Left kidney (tissue), 2 donors: ENCODE results near the gene TBC1D22A. TPM values are rescaled to one million over a fixed set of nuclear protein-coding genes. Genes with fewer than 3 reads are reported as not detected.

Experiments used
- DNase-seq: peaks from one replicate; pipeline ENCODE4 v3.0.0-alpha.2; 2013
- polyA plus RNA-seq: library from polyadenylated mRNA; unstranded; fragments of 120-200 nt; gene quantifications from one replicate; pipeline ENCODE4 v1.2.1, GENCODE V29; 2013; ENCODE audit not compliant: insufficient read length

The TBC1D22A gene
- polyA plus RNA-seq, 1 donor, result 15.0 TPM

GRCh38 chr22:46860562-46860961 lies 98.1 kb downstream of the TBC1D22A start:
- no peak for DNase-seq

DNA sequence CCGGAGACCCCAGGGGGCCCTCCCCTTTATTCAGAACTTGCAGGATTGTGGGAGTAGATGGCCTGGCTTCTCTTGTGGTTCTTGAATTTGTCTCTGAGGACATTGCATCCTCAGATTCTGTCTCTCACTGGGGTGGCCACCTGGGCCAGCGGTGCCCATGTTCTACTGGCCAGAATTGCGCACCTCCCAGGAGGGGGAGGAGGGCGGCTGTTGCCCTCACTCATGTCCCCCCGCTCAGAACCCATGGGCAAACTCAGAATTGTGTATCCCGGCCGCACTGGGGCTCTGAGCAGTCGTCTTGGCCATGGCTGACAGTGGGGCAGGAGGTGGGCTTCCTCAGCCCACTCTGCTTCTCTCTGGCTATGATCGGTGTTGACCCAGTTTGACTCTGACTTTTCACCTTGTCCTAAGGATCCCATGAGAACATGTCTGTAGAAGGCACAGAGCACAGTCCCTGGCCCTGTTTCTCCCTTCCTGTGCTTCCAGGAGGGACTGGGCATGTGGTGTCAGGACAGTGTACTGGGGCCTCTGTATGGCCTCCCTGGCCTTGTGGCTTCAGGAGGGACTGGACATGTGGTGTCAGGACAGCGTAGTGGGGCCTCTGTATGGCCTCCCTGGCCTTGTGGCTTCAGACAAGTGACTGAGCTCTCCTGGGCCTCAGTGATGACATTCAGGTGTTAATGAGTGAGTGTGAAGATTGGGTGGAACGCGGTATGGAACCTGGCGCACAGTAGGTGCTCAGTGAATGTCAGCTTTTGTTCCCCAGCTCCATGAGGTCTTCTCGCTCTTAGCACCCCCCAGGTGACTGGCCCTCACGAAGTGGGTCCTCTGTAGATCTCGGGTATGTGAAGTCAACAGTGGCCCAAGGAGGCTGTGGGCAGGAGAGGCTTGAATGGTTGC lies 99.3 kb downstream of the TBC1D22A start:
- no peak for DNase-seq

DNA sequence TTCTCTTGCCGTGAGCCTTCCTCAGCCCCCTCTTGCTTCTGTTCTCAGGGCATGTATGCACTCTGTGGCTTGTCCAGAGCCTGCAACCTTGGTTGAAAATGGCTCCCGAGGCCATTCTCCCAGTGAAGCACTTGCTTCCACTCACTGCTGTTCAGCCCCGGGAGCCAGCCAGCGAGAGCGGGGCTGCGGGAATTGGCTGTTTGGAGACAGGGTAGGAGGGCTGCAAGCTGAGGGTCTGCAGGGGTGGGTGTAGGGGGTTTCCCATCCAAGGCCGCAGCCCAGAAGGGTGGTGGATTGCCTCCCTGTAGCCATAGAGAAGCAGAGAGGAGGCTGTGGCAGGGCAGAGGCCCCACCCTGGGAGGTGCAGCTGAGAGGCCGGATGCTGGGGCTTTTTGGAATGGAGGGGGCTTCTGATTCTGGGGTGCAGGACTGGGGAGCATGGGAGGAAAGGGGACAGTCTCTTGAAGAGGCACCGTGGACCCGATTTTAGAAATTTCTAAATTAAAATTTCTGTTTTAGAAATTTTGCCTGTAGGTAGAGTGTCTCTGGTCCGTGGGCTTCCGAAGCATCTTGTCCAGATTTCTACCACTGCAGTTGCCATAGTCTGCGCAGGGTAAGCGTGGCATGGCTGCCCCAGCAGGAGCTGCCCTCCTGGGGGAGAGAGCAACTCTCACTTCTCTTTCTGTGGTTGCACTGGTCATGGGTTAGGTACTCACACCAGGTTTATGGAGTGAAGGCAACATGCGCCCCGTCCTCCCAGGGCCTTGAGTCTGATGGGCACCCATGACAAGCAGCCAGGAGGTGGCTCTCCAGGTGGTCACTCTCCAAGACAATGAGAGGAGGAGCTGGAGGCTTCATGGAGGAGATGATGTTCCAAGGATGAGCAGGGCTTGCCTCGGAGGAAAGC lies 100.2 kb downstream of the TBC1D22A start:
- DNase-seq, result no peak

- no peak for DNase-seq
Measured at GRCh38 chr22:46863794-46864193, 101.3 kb downstream of the TBC1D22A start.

DNA sequence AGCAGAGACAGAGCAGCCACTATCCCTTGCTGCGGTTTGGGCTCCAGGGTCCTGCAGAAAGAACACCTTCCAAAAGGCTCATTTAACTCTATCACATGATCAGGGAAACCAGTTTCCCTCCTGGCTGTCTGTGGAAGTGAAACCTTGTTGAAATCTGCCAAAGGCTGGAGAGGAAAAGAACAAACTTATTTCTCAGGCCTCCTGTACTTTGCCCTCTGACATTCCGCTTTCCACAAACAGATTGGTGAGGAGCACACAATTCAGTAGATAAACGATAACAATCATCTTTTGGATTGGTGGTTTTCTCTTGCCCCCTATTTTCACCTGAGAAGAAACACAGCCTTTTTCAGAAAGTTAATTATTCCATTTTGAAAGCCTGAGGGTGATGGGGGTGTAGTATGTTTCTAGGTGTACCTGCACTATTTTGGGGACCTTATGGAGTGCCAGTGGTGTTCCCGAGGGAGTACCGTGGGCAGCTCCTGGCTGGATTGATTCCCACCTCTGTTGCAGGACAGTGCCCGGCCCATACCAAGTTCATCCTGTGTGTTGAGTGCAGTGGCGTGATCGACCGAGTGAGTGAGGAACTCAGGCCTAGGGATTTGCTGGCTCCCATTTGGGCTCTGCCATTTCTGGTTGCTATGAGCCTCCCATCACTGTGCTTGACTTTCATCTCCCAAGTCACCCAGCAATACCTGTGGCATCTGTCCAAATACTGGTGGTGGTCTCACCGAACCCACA lies 102.0 kb downstream of the TBC1D22A start:
- no peak for DNase-seq

DNA sequence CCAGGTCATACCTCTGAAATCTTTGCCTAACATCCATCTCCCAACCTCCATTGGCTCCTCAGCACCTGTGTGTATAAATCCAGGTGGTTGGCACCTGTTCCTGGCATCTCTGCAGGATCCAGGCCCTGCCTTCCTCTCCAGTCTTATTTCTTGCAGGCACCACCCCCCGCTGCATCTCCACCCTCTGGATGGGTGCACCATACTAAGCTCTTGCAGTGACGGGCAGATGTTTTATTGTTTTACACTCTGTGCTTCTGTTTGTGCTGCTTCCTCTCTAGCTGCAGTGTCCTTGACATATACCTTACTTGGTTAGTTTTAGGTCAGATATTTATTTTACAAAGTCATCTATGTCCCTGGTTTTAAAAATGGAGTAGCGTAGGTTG lies 102.6 kb downstream of the TBC1D22A start:
- no peak for DNase-seq

DNA sequence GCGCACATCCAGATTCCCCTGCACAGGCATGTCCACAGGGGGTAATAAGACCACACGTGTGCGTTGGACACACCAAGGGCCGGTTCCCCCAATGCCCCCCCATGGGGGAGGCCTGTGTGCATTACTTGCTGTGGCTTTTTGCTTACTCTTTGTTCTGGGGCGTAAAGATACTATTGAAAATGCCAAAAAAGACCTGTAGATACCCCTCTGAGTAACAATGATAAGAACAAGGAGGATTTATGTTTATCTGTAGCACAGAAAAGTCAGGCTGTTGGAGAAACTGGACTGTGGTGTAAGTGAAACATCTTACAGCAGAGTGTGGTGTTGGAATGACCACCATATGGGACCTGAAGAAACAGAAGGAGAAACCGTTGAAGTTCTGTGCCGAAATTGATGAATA lies 103.2 kb downstream of the TBC1D22A start:
- DNase-seq, result no peak

DNA sequence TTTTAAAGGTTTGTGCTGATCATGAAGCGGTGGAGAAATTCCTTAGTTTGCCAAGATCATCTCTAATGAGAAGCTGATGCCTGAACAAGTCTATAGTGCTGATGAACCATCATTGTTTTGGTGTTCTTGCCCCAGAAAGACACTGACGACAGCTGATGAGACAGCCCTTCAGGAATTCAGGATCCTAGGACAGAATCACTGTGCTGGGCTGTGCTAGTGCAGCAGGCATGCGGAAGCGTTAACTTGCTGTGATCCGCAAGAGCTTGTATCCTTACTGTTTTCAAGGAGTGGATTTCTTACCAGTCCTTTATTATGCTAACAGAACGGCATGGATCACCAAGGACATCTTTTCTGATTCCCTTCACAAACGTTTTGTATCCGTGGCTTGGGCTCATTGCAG lies 104.1 kb downstream of the TBC1D22A start:
- no peak for DNase-seq

DNA sequence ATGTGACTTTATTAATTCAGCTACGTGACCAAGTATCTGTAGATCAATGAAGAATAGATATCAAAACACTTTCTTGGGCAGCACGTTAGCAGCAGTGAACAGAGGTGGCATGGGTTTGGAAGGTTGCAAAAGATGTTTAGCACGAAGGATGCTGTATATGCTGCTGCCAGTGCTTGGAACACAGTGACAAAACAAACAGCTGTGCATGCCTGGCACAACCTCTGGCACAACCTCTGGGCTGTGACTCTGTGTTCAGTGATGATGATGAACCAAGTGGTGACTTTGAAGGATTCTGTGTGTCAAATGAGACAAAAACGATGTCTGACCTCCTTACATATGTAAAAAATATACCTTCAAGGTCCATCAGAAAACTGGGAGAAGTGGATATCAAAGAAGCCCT lies 104.7 kb downstream of the TBC1D22A start:
- no peak for DNase-seq

GRCh38 chr22:46869329-46869728 lies 106.9 kb downstream of the TBC1D22A start:
- no peak for DNase-seq

- no peak for DNase-seq
Measured at GRCh38 chr22:46869831-46870441, 107.5 kb downstream of the TBC1D22A start.

- DNase-seq, result no peak
Measured at GRCh38 chr22:46871826-46872225, 109.4 kb downstream of the TBC1D22A start.

GRCh38 chr22:46875089-46875488 lies 112.6 kb downstream of the TBC1D22A start:
- no peak for DNase-seq

- DNase-seq, result no peak
Measured at GRCh38 chr22:46876357-46876934, 114.0 kb downstream of the TBC1D22A start.

DNA sequence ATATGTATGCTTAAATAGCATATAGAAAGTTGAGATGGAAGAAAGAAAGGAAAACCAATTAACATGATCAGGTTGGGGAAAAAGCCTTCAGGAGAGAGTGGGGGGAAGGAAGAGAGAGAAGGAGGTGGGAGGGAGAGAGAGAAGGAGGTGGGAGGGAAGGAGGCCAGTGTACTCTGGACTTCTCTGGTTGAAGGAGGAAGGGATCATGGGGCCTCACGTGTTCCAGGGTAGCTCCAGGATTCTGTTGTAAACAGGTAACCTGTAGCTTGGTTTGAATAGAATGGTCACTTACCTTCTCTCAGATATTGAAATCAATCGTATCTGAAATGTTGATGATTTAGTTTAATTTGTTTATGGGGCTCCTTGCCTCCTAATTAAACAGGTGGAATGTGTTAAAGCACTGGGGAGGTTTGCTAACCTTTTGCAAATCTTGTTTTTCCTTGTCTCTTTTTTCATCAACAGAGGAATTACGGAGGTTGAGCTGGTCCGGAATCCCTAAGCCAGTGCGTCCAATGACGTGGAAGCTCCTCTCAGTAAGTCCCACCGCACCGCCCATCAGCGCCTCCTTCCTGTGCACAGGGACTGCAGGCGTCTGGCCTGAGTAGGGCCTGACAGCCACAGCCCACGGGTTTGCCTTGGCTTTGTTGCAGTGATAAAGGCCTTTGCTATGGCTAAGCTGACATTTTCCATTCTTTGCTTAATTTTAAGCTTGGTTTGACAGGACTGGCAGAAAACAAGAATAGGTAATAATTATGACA lies 115.9 kb downstream of the TBC1D22A start:
- DNase-seq, result no peak

GRCh38 chr22:46879083-46879482 lies 116.6 kb downstream of the TBC1D22A start:
- DNase-seq, result no peak

DNA sequence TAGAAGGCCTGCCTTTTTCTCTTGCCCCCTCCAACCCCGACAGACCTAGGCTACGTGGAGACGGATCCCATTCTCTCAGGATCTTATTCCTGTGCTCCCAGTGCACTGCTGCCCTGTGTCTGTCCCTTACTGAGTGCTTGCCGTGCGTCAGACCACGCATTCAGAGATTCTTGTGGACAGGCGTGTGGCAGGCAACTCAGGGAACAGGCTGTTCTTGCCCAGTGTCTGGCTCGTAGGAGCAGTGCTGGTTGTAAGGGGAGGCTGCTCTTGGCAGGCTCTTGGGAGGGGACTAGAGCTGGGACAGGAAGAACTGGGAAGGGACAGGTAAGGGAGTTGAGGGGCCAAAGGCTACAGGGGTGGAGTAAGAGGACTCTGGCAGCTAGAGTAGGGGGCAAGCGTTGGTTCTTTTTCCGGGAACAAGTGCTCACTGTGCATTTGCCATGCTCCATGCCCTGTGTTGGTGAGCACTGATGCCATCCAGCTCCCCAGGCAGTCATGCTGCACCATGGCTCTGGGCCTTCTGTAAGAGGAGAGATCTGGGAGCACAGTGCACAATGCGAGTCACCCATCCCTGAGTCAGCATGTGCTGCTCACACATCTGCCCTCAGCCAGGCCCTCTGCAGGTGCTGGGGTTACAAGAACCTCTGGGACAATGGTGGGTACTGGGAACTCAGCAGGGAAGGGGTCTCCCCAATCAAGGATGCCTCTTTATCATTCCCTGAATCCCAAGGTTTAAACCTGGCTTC lies 119.1 kb downstream of the TBC1D22A start:
- no peak for DNase-seq

DNA sequence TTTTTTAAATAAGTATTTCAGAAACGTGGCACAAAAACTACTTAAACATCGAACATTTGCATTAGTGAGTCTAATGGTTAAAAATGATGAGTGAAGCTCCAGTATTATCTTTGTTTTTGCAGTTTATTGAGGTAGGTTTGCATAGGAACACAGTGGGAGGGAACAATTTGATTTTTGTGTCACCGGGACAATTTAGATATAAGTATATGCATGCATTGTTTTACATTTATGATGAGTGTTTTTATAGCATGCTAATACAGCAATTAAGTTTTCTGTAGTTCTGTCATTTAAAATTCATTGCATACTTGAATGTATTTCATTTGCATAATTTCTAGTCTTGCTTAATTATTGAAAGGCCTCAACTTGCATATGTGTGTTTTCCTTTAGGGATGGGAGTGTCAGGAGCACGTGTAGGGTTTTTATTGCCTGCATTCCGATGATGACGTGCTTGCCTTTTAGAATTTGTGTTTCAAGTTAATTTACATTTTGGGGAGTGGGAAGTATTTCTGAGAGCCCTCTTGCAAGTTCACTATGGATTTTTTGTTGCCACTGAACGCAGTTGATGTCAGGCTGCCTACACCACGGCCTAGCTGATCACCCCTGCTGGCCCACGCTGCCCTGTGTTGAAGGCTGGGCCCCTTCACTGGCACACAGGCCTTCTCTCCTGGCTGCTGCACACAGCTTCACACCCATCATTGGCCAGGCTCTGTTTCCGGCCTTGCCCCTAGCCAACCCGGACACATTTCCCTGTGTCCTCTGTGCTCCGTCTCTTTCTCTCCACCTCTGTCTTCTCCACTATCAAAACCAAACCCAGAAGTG lies 120.9 kb downstream of the TBC1D22A start:
- DNase-seq, result no peak

- DNase-seq, result no peak
Measured at GRCh38 chr22:46884365-46884764, 121.9 kb downstream of the TBC1D22A start.
